ENCODE measurements around the gene LRRC37A3.
"Not testable (repeated sequence)": the region's sequence is repeated elsewhere in the genome, so short reads cannot be mapped to it uniquely, and the experiment has no call there.

Gene LRRC37A3

GRCh38 chr17:64919289-64920025, at the start of gene LRRC37A3:
Gene LRRC37A3 (minus strand): TSS chr17:64919478. CDS start chr17:64897257, 22,221 bp downstream.
- DNase-seq (ENCODE audit: low spot score), result peak; percentile 94

DNA sequence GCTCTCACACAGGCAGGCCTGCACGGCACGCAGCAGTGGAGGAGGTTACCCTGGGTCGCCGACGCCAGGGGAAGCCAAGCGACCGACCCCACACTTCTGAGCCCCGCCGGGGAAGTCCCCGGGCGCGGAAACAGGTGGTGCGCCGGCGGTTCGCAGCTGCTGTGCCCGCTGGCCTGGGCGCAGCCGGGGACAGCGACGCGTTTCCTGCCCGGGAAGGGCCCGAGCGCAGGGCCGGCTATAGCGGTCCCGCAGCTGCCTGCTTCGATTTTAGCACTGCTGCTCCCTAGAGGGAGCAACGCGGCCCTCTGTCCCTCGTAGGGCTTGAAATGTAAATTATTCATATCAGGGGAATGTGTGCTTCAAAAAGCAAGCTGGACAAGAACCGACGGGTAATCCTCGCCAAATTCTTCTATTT, 46.6 kb upstream of the LRRC37A3 start:
- DNase-seq (ENCODE audit: low spot score), result peak; percentile 41

- peak; percentile 24 for DNase-seq (ENCODE audit: low spot score)
Measured at GRCh38 chr17:64965256-64965872, 46.1 kb upstream of the LRRC37A3 start.

DNA sequence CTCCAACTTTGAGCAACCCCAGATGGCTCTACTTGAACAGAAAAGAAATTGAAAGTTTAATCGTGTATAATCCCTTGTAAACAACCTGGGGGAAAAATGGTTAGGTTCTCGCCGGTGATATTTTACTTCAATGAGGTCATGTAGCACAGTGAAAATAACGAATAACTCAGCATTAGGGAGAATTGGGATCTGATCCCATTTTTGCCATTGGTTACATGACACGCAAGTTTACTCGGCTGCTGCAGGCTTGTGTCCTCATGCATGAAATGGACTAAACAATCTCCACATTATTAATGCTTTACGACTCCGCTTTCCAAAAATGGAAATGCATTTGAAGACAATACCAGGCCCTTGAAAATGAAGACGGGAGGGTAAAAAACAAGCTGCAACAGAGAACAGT, 45.5 kb upstream of the LRRC37A3 start:
- DNase-seq (ENCODE audit: low spot score), result no peak

GRCh38 chr17:64963814-64964213, 44.5 kb upstream of the LRRC37A3 start:
- DNase-seq (ENCODE audit: low spot score), result not testable (repeated sequence)

DNA sequence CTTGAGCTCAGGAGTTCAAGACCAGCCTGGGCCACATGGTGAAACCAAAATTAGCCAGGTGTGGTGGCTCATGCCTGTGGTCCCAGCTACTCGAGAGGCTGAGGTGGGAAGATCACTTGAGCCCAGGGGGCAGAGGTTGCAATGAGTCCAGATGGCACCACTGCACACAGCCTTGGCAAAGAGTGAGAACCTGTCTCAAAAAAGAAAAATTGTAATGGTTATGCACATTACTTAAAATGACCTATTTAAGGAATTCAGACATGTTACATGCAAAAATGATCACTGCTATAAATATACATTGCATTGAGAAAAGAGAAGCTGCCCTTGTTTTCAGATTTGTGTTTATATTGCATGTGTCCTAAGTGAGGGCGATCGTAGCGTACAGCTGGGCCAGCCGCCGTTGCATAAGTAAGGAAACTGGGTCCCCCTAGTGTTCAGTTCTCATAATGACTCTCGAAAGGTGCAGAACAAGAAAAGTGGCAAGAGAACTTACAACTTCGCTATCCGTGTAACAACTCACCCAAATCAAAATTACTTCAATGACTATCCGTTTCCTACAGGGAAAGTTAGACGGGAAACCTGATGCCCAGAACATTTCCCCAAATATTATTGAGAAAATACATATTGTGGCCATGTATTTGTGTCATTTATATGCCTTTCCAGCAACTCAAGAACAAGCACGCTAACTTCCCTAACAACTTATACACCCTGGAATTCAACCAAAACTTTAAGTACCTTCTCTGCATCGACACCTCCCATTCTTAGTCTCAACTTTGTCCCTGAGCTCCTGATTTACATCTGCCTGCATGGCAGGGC, 42.5 kb upstream of the LRRC37A3 start:
- DNase-seq (ENCODE audit: low spot score), result peak; percentile 70

DNA sequence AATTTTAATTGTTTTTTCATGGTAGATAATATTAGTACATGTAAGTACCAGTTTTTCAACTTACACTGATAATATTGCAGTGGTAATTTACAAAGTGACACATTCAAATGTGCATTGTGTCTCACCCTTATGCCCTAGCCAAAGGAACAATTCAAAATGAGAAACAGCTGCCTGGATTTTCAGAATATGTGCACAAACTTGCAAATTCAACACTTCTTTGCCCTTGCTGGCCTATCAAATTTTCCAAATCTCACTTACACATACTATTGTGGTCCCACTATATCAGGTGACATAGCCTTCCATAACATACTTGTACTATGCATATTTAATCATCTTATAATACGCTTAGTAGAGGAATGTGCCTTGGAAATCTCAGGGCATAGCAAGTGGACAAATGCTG, 32.6 kb upstream of the LRRC37A3 start:
- no peak for DNase-seq (ENCODE audit: low spot score)

- DNase-seq (ENCODE audit: low spot score), result no peak
Measured at GRCh38 chr17:64950871-64951270, 31.6 kb upstream of the LRRC37A3 start.

- DNase-seq (ENCODE audit: low spot score), result no peak
Measured at GRCh38 chr17:64947152-64947551, 27.9 kb upstream of the LRRC37A3 start.

GRCh38 chr17:64941761-64942160, 22.5 kb upstream of the LRRC37A3 start:
- DNase-seq (ENCODE audit: low spot score), result no peak

GRCh38 chr17:64941045-64941444, 21.8 kb upstream of the LRRC37A3 start:
- no peak for DNase-seq (ENCODE audit: low spot score)

GRCh38 chr17:64940055-64940454, 20.8 kb upstream of the LRRC37A3 start:
- DNase-seq (ENCODE audit: low spot score), result no peak

DNA sequence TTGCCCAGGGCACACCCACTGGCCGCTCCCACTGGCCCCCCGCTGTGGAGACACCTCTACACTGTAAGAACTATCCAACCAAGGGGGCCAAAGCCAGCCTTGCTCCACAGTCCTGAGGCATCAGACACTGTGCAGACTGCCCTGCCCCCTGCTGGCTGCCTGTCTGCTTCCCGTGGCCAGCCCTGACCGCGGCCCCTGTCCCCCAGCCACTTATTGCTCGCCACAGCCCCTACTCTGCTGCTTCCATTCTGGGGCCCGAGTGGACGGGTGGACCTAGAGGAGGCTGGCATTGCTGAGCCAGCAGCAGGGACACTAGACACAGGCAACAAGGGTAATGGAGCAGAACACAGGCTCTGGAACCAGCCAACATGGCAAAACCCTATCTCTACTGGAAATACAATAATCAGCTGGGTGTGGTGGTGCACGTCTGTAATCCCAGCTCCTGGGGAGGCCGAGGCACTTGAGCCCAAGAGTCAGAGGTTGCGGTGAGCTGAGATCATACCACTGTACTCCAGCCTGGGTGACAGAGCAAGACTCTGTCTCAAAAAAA, 19.7 kb upstream of the LRRC37A3 start:
- DNase-seq (ENCODE audit: low spot score), result no peak

DNA sequence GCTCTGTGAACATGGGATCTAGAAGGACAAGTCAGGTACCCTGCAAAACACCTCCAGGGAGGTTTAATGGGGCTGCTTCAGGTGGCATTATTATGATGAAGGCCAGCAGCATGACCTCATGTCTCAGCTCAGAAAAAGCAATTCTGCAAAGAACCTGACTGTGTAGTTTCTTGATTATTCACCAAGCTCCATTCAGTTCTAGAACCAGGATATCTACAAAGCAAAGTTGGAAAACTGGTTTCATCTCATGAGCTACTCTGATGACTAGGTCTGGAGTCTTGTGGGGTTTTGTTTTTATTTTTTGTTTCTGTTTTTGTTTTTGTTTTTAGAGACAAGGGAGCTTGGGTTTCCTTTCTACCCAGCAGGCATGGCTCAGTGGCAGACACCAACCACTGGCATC, 19.0 kb upstream of the LRRC37A3 start:
- DNase-seq (ENCODE audit: low spot score), result no peak

GRCh38 chr17:64936117-64936516, 16.8 kb upstream of the LRRC37A3 start:
- DNase-seq (ENCODE audit: low spot score), result no peak

DNA sequence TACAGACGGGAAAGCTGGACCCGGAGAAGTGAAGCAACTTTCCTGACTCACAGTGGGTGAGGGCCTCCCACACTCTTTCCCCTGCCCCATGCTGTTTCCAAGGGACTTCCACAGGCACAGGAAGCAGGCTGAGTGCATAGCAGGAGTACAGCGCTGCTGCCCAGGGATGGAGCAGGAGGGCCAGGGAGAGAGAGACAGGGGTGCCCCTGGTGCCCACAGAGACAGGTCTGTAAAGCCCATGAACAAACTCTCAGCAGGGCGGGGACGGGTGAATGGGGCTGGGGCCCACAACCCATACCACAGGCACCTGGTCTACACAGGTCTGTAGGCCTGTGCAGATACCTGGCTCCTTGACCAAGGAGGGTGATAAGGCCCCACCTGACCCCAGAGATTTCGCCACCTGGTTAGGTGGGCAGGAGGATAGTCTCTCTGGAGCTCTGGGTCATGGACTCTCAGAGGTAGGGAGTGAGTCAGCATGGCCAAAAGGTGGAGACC, 15.1 kb upstream of the LRRC37A3 start:
- not testable (repeated sequence) for DNase-seq (ENCODE audit: low spot score)

DNA sequence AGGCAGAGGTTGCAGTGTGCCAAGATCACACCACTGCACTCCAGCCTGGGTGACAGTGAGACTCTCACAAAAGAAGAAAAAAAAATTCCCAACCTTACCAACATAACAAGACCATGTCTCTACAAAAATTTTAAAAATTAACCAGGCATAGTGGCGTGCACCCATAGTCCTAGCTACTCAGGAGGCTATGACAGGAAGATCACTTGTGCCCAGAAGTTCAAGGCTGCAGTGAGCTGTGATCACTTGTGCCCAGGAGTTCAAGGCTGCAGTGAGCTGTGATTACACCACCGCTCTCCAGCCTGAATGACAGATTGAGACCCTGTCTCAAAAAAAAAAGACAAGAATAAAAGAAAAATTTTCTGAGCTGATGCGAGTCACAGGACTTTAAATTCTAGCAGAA, 13.6 kb upstream of the LRRC37A3 start:
- not testable (repeated sequence) for DNase-seq (ENCODE audit: low spot score)

- not testable (repeated sequence) for DNase-seq (ENCODE audit: low spot score)
Measured at GRCh38 chr17:64930374-64930773, 11.1 kb upstream of the LRRC37A3 start.

DNA sequence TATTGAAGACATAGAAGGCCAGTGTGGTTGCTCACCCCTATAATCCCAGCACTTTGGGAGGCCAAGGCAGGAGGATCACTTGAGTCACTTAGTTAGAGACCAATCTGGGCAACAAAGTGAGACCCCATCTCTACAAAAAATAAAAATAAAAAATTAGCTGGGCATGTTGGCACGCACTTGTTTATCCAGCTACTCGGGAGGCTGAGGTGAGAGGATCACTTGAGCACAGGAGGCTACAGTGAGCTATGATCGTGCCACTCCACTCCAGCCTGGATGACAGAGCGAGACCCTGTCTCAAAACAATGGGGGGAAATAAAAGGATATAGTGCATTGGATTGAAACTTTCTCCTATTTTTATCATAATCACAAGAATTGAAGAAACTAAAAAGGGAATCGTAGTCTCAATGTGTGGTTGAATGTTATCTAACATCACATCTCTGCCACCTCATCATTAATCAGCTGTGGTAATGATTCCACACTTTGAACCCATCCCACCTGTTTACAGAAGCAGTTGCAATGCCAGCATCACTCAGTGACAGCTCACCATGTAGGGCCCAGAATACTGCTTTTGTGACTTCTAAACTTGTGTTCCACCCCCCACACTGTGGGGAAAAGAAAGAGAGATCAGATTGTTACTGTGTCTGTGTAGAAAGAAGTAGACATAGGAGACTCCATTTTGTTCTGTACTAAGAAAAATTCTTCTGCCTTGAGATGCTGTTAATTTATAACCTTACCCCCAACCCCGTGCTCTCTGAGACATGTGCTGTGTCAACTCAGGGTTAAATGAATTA, 10.3 kb upstream of the LRRC37A3 start:
- DNase-seq (ENCODE audit: low spot score), result peak; percentile 39

GRCh38 chr17:64928701-64929100, 9.4 kb upstream of the LRRC37A3 start:
- DNase-seq (ENCODE audit: low spot score), result not testable (repeated sequence)

DNA sequence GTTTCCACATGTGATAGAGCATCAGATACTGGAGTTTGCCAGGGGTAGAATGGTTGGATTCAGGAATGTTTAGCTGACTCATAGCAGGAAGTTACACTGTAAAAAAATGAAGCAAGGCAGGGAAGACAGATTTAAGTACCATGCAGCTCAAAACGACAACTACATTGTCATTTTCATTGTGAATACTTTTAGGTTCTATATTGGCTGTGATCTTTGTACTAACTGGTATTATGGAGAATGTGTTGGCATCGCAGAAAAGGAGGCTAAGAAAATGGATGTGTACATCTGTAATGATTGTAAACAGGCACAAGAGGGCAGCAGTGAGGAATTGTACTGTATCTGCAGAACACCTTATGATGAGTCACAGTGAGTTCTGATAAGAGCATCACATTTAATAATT, 8.2 kb upstream of the LRRC37A3 start:
- DNase-seq (ENCODE audit: low spot score), result peak; percentile 63

Measured in LoVo (cell line).